Stimulated activated CD8-positive, alpha-beta memory T cell treated with anti-CD3 and anti-CD28 coated beads, Interleukin-4, amount 100 ng/mL, for 48 hours (primary cell): ENCODE measurements around the gene TCF7L1.
A peak's percentile ranks its signal among the peaks of the same experiment; 100 is the strongest.
"Not testable (repeated sequence)": the region's sequence is repeated elsewhere in the genome, so short reads cannot be mapped to it uniquely, and the experiment has no call there.

ENCODE experiments used
- DNase-seq: peaks from one replicate; pipeline ENCODE4 v3.0.0-alpha.2; 2020

TCF7L1 gene

GRCh38 chr2:85291425-85292023, 158.3 kb downstream of the TCF7L1 start:
- DNase-seq, result no peak

GRCh38 chr2:85302121-85302520, 168.9 kb downstream of the TCF7L1 start:
- DNase-seq, result no peak

- DNase-seq, result no peak
Observed at GRCh38 chr2:85303780-85304531, 170.8 kb downstream of the TCF7L1 start.

GRCh38 chr2:85307527-85307897, 174.3 kb downstream of the TCF7L1 start:
- no peak for DNase-seq

- no peak for DNase-seq
Observed at GRCh38 chr2:85308201-85308600, 175.0 kb downstream of the TCF7L1 start.

- no peak for DNase-seq
Observed at GRCh38 chr2:85308896-85309555, 175.8 kb downstream of the TCF7L1 start.

- DNase-seq, result no peak
Observed at GRCh38 chr2:85309699-85310321, 176.6 kb downstream of the TCF7L1 start.

- DNase-seq, result no peak
Observed at GRCh38 chr2:85310330-85310729, 177.1 kb downstream of the TCF7L1 start.

- no peak for DNase-seq
Observed at GRCh38 chr2:85312404-85312803, 179.2 kb downstream of the TCF7L1 start.

GRCh38 chr2:85314884-85315242, 181.7 kb downstream of the TCF7L1 start:
- DNase-seq, result no peak

- DNase-seq, result not testable (repeated sequence)
Observed at GRCh38 chr2:85315921-85316320, 182.7 kb downstream of the TCF7L1 start.

GRCh38 chr2:85318222-85319074, 185.3 kb downstream of the TCF7L1 start:
- DNase-seq, result peak; percentile 55

GRCh38 chr2:85319796-85320195, 186.6 kb downstream of the TCF7L1 start:
- DNase-seq, result no peak

- no peak for DNase-seq
Observed at GRCh38 chr2:85323351-85323987, 190.3 kb downstream of the TCF7L1 start.

GRCh38 chr2:85323988-85324367, 190.8 kb downstream of the TCF7L1 start:
- DNase-seq, result not testable (repeated sequence)

GRCh38 chr2:85324639-85325465, 191.7 kb downstream of the TCF7L1 start:
- DNase-seq, result no peak

- DNase-seq, result no peak
Observed at GRCh38 chr2:85325466-85325811, 192.2 kb downstream of the TCF7L1 start.

GRCh38 chr2:85326406-85327159, 193.4 kb downstream of the TCF7L1 start:
- peak; percentile 62 for DNase-seq

GRCh38 chr2:85327160-85327821, 194.1 kb downstream of the TCF7L1 start:
- peak; percentile 73 for DNase-seq
